ENCODE measurements around the gene DEPP1.
"Not testable (repeated sequence)": the region's sequence is repeated elsewhere in the genome, so short reads cannot be mapped to it uniquely, and the experiment has no call there.

DEPP1 gene

GRCh38 chr10:44978570-44979280 lies at the start of gene DEPP1:
Gene DEPP1, minus strand, starts transcription at chr10:44978809. Its CDS starts 779 bp downstream, at chr10:44978030.
- DNase-seq, result peak; percentile 61

- no peak for DNase-seq
Measured at GRCh38 chr10:45023426-45023825, 44.8 kb upstream of the DEPP1 start.

GRCh38 chr10:45015590-45015989 lies 37.0 kb upstream of the DEPP1 start:
- no peak for DNase-seq

GRCh38 chr10:45014557-45014956 lies 35.9 kb upstream of the DEPP1 start:
- DNase-seq, result not testable (repeated sequence)

- DNase-seq, result peak; percentile 77
Measured at GRCh38 chr10:45008524-45009161, 30.0 kb upstream of the DEPP1 start.

- DNase-seq, result peak; percentile 73
Measured at GRCh38 chr10:45006276-45007030, 27.8 kb upstream of the DEPP1 start.

- no peak for DNase-seq
Measured at GRCh38 chr10:45005284-45005683, 26.7 kb upstream of the DEPP1 start.

- no peak for DNase-seq
Measured at GRCh38 chr10:45004661-45005060, 26.1 kb upstream of the DEPP1 start.

GRCh38 chr10:45003432-45004000 lies 24.9 kb upstream of the DEPP1 start:
- DNase-seq, result no peak

- DNase-seq, result peak; percentile 49
Measured at GRCh38 chr10:45001381-45002148, 23.0 kb upstream of the DEPP1 start.

- peak; percentile 50 for DNase-seq
Measured at GRCh38 chr10:45000752-45001380, 22.3 kb upstream of the DEPP1 start, which contains the start of gene ZNF22. Gene ZNF22, plus strand, starts transcription at chr10:45000923. Its CDS starts 2,446 bp downstream, at chr10:45003369.

- DNase-seq, result peak; percentile 50
Measured at GRCh38 chr10:45000138-45000751, 21.6 kb upstream of the DEPP1 start.

- DNase-seq, result peak; percentile 34
Measured at GRCh38 chr10:44998146-44998631, 19.6 kb upstream of the DEPP1 start.

- no peak for DNase-seq
Measured at GRCh38 chr10:44997105-44997748, 18.6 kb upstream of the DEPP1 start.

GRCh38 chr10:44995914-44996669 lies 17.5 kb upstream of the DEPP1 start:
- no peak for DNase-seq

GRCh38 chr10:44995581-44995913 lies 16.9 kb upstream of the DEPP1 start:
- DNase-seq, result no peak

- no peak for DNase-seq
Measured at GRCh38 chr10:44994752-44995530, 16.3 kb upstream of the DEPP1 start.

- no peak for DNase-seq
Measured at GRCh38 chr10:44993922-44994751, 15.5 kb upstream of the DEPP1 start.

All from inflammatory macrophage treated with lipopolysaccharide for 4 hours (primary cell).